RWPE1 (cell line): ENCODE results near the gene BCR.

Source experiments
- CTCF ChIA-PET: fragments of 350-600 bp; sonication (Branson Sonifier 250); formaldehyde crosslinking; extraction: SDS; loops from one replicate; lab custom pipeline; 2021; lab: Yijun Ruan, JAX
- POLR2A ChIA-PET: fragments of 400-600 bp; formaldehyde crosslinking; extraction: SDS; loops from one replicate; lab custom pipeline; 2020; ENCODE audit warnings: antibody characterized with exemption; ENCODE audit not compliant: low non-redundant PET; lab: Yijun Ruan, JAX
- DNase-seq: peaks from one replicate; pipeline ENCODE4 v3.0.0; 2012; ENCODE audit warnings: low spot score
- H3K27ac ChIP-seq: fragments of 450-650 bp; 2 replicates; pipeline ENCODE4 v1.5.1; 2017
- CTCF ChIP-seq: fragments of 450-650 bp; conservative IDR thresholded peaks from 2 replicates; pipeline ENCODE4 v1.5.1; 2017; ENCODE audit warnings: low read depth, mild to moderate bottlenecking

Gene BCR

GRCh38 chr22:23244690-23245044, 64.4 kb downstream of the BCR start:
- POLR2A ChIA-PET, result no interaction called here
- peak overlapping the region; percentile 93 for H3K27ac ChIP-seq

GRCh38 chr22:23245045-23245798, 64.9 kb downstream of the BCR start:
- ChIA-PET POLR2A (no interaction called here), CTCF (interaction anchor here (0.6 kb wide), 1 partner anchor 754 kb away, joined by 3 read pairs; no protein-coding TSS in a partner anchor)

More at GRCh38 chr22:23244690-23245044, 64.4 kb downstream of the BCR start:
- DNase-seq, result no peak
- CTCF ChIA-PET, result interaction anchor here (0.6 kb wide), 1 partner anchor 753 kb away, joined by 3 read pairs; no protein-coding TSS in a partner anchor
- TF ChIP-seq CTCF, result no peak

GRCh38 chr22:23245799-23246136, 65.5 kb downstream of the BCR start:
- CTCF ChIA-PET, result no interaction called here

More at GRCh38 chr22:23245045-23245798, 64.9 kb downstream of the BCR start:
- DNase-seq, result peak; percentile 24
- no peak for TF ChIP-seq CTCF
- H3K27ac ChIP-seq, result peak overlapping the region; percentile 93

DNA sequence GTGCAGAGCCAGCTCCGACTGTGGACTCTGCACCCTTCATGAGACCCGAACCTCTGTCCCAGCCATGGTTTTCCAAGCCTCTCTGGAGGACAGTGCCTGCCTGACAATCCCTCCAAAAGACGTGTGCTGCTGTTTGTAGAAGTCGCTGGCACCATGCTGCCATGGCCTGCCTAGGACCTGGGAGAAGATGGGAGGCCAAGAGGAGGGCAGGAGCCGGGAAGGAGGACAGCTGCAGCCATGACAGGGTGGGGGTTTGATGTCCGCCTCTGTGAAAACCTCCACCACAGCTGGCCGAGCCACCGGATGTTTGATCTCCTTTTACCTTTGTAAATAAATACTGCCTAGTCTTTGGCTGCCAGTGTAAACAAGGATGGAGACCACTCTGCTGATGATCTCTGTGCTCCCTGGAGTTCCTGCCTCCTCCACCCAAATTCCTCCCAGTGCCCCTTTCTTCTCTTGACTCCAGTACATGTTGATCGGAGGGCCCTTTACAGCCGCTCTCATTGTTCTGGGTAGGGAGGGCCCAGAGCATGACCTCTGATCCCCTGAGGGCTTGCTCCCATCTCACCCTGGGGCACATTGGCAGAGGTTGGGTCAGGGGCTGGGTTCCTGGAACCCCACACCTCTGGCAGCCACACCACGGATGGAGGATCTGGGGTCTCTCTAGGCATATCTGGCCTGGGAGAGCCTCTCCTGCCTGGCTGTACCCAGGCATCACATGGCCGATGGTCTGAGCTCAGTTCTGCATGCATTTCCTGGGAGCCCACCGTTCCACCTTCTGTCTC, 66.9 kb downstream of the BCR start:
- no peak for TF ChIP-seq CTCF
- POLR2A ChIA-PET, result no interaction called here
- peak overlapping the region; percentile 73 for H3K27ac ChIP-seq
- no peak for DNase-seq
- CTCF ChIA-PET, result no interaction called here

More at GRCh38 chr22:23245799-23246136, 65.5 kb downstream of the BCR start:
- peak overlapping the region; percentile 93 for H3K27ac ChIP-seq
- POLR2A ChIA-PET, result no interaction called here
- DNase-seq, result no peak
- TF ChIP-seq CTCF, result no peak

GRCh38 chr22:23248583-23248982, 68.3 kb downstream of the BCR start:
- TF ChIP-seq CTCF, result no peak

DNA sequence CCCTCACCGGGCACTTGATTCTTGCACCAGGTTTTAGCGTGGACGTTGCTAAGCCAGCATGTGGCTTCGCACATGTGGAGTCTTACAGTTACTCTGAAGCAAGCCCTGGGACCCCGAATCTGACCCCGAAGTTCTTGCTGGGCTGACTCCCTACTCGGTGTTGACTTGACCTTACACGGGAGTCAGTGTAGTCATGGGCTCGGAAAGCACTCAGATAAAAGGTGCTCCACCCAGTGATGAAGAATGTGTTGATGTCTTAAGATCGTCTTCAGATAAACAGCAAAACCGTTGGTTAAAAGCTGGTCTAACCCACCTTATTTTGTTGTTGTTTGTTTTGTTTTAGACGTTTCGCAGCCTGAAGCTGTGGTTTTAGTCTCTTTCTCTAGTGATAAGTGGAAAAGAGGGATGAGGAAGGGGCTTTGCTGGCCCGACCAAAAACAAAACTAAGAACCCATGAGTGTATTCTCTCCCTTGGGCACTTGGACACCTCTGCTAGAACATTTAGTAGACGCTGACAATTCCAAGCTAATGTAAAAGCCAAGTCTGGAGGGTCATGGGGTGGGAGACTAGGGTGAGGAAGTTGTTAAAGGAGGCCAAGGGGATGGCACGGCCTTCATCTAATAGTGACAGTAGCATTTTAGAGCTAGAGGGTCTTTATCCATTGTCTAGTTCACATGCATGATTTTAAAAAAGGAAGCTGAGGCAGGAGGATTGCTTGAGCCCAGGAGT, 69.9 kb downstream of the BCR start:
- POLR2A ChIA-PET, result no interaction called here

More at GRCh38 chr22:23248583-23248982, 68.3 kb downstream of the BCR start:
- POLR2A ChIA-PET, result no interaction called here
- DNase-seq, result peak; percentile 15
- peak overlapping the region; percentile 73 for H3K27ac ChIP-seq
- CTCF ChIA-PET, result no interaction called here

More for the DNA sequence above, 69.9 kb downstream of the BCR start:
- no peak for DNase-seq
- H3K27ac ChIP-seq, result peak overlapping the region; percentile 73
- CTCF ChIA-PET, result interaction anchor here (0.7 kb wide), 1 partner anchor 599 kb away, joined by 3 read pairs; no protein-coding TSS in a partner anchor
- TF ChIP-seq CTCF, result no peak
